Measurements from ENCODE around the gene DDX51. TPM values are rescaled to one million over a fixed set of nuclear protein-coding genes. Genes with fewer than 3 reads are reported as not detected.

DDX51 gene
- total RNA-seq, 4 donors from 2014 or later: 18.7 to 78.4 (median 32.2) TPM

GRCh38 chr12:132147423-132148367 is 3.6 kb upstream of the DDX51 start:
- Histone ChIP-seq H3K4me3 (no peak overlapping the region), H3K36me3 (peaks cover 0 to 31% (median 0%) of the 10 kb centered on the region in 3 donors), H3K4me1 (peaks cover 5 to 22% (median 16%) of the 10 kb centered on the region in 4 donors), H3K9me3 (no peaks in the 10 kb centered on the region), H3K27me3 (no peaks in the 10 kb centered on the region), H3K27ac (no peak overlapping the region)
- DNase-seq: peak in 1 of 3 donors; percentile 43
- TF ChIP-seq POLR2A (IDR thresholded peaks at IDR 0.05) (no peak), CTCF (IDR thresholded peaks at IDR 0.05) (no peak)

GRCh38 chr12:132146772-132147422 is 2.8 kb upstream of the DDX51 start:
- Histone ChIP-seq H3K27ac (no peak overlapping the region), H3K27me3 (no peaks in the 10 kb centered on the region), H3K4me3 (no peak overlapping the region), H3K4me1 (peaks cover 5 to 26% (median 17%) of the 10 kb centered on the region in 4 donors), H3K36me3 (peaks cover 0 to 25% (median 0%) of the 10 kb centered on the region in 3 donors), H3K9me3 (no peaks in the 10 kb centered on the region)
- DNase-seq: peak in 1 of 3 donors; percentile 44
- no peak for TF ChIP-seq CTCF (IDR thresholded peaks at IDR 0.05)
- TF ChIP-seq POLR2A (IDR thresholded peaks at IDR 0.05): no peak

- H3K27me3 ChIP-seq: no peaks in the 10 kb centered on the region
- H3K9me3 ChIP-seq: no peaks in the 10 kb centered on the region
- no peak overlapping the region for H3K27ac ChIP-seq
- peaks cover 0 to 25% (median 0%) of the 10 kb centered on the region in 3 donors for H3K36me3 ChIP-seq
- H3K4me1 ChIP-seq: peaks cover 5 to 26% (median 17%) of the 10 kb centered on the region in 4 donors
- TF ChIP-seq POLR2A (IDR thresholded peaks at IDR 0.05) (no peak), CTCF (IDR thresholded peaks at IDR 0.05) (no peak)
- H3K4me3 ChIP-seq: no peak overlapping the region
- DNase-seq: peak in 1 of 3 donors; percentile 19
These were observed 2.0 kb upstream of the DDX51 start for GRCh38 chr12:132146098-132146497.

- DNase-seq: peak in 1 of 3 donors; percentile 44
- H3K27ac ChIP-seq: no peak overlapping the region
- H3K36me3 ChIP-seq: peaks cover 0 to 29% (median 0%) of the 10 kb centered on the region in 3 donors
- peaks cover 5 to 26% (median 17%) of the 10 kb centered on the region in 4 donors for H3K4me1 ChIP-seq
- TF ChIP-seq CTCF (IDR thresholded peaks at IDR 0.05): no peak
- TF ChIP-seq POLR2A (IDR thresholded peaks at IDR 0.05): no peak
- peak overlapping the region in 3 of 4 donors; percentile 64 to 99 (median 99) for H3K4me3 ChIP-seq
- no peaks in the 10 kb centered on the region for H3K27me3 ChIP-seq
- H3K9me3 ChIP-seq: no peaks in the 10 kb centered on the region
These were observed 1.2 kb upstream of the DDX51 start for GRCh38 chr12:132145334-132145733.

GRCh38 chr12:132144810-132145168 is 670 bp upstream of the DDX51 start:
- Histone ChIP-seq H3K36me3 (peaks cover 0 to 35% (median 0%) of the 10 kb centered on the region in 3 donors), H3K9me3 (no peaks in the 10 kb centered on the region), H3K4me1 (peaks cover 5 to 26% (median 17%) of the 10 kb centered on the region in 4 donors), H3K27me3 (no peaks in the 10 kb centered on the region), H3K4me3 (peak overlapping the region; percentile 64 to 100 (median 99)), H3K27ac (peak overlapping the region; percentile 82 to 88 (median 85))
- TF ChIP-seq POLR2A (IDR thresholded peaks at IDR 0.05) (no peak), CTCF (IDR thresholded peaks at IDR 0.05) (no peak)
- DNase-seq: no peak

Measured in Peyer's patch (tissue), 4 donors.